ENCODE data around the gene ADAMTS18.
"Not testable (repeated sequence)": the region's sequence is repeated elsewhere in the genome, so short reads cannot be mapped to it uniquely, and the experiment has no call there.

Gene ADAMTS18

DNA sequence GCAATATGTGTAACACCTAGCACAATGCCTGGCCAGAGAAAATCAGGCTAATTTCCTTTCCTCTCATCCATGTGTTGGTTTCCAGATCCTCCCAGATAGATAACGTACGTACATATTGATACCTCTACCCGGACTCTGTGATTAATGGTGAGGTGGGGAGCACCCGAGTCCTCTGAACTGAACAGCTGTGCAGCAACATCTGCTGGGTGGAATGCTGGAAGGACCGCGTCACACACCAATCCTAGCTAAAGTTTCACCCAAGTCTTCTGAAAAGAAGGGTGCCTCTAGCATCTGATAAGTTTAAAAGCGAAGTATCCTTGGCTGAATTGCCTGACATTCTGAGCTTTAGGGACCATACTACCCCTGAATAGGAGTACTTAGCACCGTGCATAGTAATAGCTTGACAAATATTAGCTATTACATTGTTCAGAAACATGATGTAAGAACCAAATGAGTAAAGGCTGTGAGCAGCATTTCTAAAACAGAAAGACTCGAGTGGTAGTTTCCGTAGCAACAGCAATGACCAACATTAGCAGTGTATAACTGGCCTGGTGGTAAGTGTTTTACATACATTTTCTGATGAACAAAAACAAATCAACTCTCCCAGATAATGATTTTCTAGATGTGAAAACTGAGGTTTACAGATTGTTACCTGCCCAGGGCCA, 144.3 kb downstream of the ADAMTS18 start:
- no peak for DNase-seq (ENCODE audit: low spot score)

DNA sequence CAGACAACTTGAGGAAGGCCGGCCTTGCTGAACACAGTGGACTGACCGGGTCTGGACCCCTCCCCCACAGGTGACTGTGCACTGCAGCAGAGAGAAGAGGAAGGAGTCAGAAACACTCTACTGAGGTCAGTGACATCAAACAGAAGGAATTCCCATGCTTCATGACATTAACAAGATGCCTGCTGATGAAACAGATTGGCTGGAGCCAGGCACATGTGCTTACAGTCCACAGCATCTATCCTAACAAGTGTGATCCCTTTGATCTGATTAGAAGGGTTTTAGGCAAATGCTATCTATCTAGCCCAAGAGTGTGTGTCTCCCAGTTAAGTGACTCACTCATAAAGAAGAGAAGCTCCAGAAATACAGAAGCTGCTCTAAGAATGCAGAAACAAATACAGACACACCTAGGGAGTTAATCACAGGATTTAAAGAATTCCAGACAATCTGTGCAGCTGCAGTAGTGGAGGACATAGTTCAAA, 145.5 kb downstream of the ADAMTS18 start:
- FAIRE-seq = no peak
- DNase-seq (ENCODE audit: low spot score) = peak; percentile 53

More for the DNA sequence above, 144.3 kb downstream of the ADAMTS18 start:
- no peak for FAIRE-seq

DNA sequence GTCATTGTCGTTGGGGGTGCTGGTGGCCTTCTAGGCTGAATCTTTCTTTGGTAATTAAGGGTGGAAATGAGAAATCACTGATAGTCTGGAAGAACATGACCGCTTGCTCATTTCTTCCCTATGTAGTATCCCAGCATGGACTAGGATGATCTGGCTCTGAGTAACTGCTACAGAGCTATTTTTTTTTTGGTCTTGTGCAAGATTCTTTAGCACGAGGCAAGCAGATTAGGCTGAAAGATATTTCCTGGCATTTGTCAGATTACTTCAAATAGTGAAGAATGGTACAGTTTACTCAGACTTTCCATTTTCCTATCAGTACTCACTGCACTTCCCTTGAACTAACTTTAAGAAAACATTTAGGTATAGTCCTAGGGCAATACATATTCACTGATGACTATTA, 146.6 kb downstream of the ADAMTS18 start:
- DNase-seq (ENCODE audit: low spot score) (no peak), FAIRE-seq (no peak)

- no peak for DNase-seq (ENCODE audit: low spot score)
- no peak for FAIRE-seq
Observed at GRCh38 chr16:77285676-77286075, 149.2 kb downstream of the ADAMTS18 start.

DNA sequence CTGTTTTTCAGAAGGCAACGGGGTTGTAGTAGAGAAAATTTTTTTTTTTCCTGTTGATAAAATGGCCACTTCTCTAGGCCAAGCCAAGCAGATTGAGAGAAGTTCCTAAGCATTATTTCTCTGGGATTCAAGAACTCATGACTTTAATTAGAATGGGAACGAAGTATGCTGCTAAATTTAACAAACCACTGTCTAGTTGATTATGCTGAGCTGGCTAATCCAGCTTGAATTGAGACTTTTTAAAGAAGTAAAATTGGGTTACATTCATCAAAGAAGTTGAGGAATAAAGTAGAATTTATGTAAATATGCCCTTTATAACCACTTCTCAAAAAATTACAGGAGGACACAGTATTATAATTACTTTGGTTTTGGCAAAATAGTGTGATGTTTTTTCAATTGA, 152.5 kb downstream of the ADAMTS18 start:
- FAIRE-seq (no peak), DNase-seq (ENCODE audit: low spot score) (no peak)

- DNase-seq (ENCODE audit: low spot score); FAIRE-seq: not testable (repeated sequence)
Observed at GRCh38 chr16:77279316-77279715, 155.5 kb downstream of the ADAMTS18 start.

DNA sequence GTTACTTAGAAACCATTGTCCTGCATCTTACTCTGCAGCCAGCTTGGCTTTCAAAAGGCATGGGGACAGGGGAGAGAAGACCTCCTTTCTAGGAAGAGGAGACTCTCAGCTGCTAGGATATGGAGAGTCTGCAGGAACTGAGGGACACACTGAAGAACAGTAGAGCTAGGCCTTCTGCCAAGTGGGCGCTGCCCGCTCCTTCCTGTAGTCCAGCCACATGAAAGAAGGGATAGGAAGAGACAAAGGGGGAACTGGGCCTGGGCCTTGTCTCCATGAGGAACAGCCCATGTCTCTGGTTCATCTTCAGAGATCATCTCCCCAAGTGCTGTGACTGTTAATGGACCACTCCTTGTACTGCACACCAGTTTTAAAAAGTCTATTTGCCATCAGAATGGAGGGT, 157.3 kb downstream of the ADAMTS18 start:
- DNase-seq (ENCODE audit: low spot score) (no peak), FAIRE-seq (no peak)

DNA sequence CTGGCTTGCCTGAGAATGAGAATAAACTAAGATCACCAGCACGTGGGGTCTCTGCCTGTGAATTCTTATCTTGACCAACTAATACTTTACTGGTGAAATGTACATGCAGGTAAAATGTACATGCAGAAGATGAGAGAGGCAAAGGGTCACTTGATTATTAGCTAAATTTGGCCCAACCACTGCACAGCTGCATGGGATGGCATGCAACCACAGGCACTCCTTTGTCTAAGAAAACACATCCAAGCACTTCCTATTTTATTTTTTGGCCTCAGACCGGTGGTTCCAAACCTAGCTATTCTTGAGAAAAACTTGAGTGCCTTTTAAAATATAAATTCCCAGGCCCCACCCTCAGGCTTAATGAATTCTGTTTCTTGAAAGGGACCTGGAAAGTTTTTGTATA, 157.7 kb downstream of the ADAMTS18 start:
- DNase-seq (ENCODE audit: low spot score) (no peak), FAIRE-seq (no peak)

GRCh38 chr16:77276661-77277060, 158.2 kb downstream of the ADAMTS18 start:
- FAIRE-seq = no peak
- no peak for DNase-seq (ENCODE audit: low spot score)

GRCh38 chr16:77275303-77275702, 159.5 kb downstream of the ADAMTS18 start:
- DNase-seq (ENCODE audit: low spot score) = not testable (repeated sequence)

DNA sequence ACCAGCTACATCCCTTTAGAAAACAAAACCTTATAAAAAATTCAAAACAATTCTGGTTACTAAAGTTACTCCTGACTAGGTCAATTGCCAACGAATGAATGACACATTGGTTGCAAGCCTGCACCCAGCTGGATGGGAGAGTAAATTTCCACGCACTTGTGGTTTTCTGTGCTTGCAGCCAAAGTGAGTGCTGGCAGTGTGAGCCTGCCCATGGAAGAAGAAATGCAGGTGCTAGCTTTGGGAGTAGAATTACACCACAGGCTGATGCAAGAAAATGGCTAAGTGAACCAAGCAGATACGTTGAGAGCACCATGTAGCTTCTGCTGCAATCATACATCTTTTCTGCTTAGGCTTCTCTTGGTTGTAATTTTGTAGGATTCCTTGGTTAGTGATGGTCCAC, 161.0 kb downstream of the ADAMTS18 start:
- FAIRE-seq = peak; percentile 40
- peak; percentile 69 for DNase-seq (ENCODE audit: low spot score)

More at GRCh38 chr16:77275303-77275702, 159.5 kb downstream of the ADAMTS18 start:
- peak; percentile 5 for FAIRE-seq

GRCh38 chr16:77271532-77272426, 163.1 kb downstream of the ADAMTS18 start:
- no peak for FAIRE-seq
- peak; percentile 20 for DNase-seq (ENCODE audit: low spot score)

GRCh38 chr16:77266185-77266584, 168.6 kb downstream of the ADAMTS18 start:
- not testable (repeated sequence) for FAIRE-seq; DNase-seq (ENCODE audit: low spot score)

DNA sequence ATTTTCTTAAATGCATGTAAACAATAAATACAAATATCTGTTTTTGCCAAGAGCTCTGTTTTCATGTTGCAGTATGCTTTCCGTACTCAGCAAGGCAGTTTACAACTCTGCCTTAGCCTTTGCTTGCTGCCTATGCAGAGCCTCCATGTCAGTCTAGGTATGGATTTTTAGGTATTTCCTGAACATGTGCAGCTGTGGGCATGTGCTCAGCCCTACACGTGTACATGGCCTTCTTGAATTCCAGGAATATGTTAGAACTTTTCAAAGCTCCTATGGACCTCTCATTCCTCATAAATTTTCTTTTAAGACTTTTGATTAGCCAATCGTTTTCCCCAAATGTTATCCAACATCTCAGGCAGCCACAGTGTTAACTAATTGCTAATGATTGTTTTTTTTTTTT, 171.9 kb downstream of the ADAMTS18 start:
- FAIRE-seq (no peak), DNase-seq (ENCODE audit: low spot score) (no peak)

DNA sequence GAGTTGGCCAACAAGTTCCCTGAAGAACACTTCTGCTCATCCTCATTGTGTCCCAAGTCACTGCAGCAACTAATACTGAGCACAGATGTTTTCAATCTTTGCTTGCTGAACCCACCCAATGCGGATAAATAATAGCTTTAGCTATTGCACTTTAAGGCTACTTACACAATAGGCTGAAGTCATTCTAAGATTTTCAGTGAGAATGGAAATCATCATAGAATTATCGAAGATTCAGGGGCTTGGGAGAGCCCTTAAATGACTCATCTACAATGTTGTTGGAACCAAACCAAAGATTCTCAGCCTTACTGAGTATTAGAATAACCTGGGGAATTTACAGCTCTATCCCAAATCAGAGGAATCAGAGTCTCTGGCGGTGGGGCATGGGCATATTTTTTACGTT, 184.4 kb downstream of the ADAMTS18 start:
- no peak for DNase-seq (ENCODE audit: low spot score)
- FAIRE-seq = no peak

- DNase-seq (ENCODE audit: low spot score) = no peak
- FAIRE-seq = no peak
Observed at GRCh38 chr16:77246150-77246549, 188.7 kb downstream of the ADAMTS18 start.

- not testable (repeated sequence) for FAIRE-seq
Observed at GRCh38 chr16:77242471-77242870, 192.4 kb downstream of the ADAMTS18 start.

DNA sequence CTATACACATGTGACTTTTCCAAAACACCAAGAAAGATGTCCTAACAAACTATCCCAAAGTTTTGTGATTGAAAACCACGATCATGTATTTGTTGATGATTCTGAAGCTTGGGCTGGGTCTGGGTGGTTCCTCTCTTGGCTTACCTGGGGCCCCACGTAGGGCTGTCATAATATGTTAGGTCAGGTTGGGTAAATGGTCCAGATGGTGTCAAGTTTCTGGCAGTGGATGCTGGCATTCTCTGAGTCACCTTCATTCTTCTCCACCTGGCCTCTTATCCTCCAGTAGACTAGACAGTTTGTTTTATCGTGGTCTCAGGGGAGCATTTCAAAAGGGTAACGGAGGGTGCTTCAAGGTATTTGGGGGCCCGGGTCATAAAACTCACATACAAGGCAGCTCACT, 196.2 kb downstream of the ADAMTS18 start:
- FAIRE-seq = no peak

More at GRCh38 chr16:77242471-77242870, 192.4 kb downstream of the ADAMTS18 start:
- not testable (repeated sequence) for DNase-seq (ENCODE audit: low spot score)

DNA sequence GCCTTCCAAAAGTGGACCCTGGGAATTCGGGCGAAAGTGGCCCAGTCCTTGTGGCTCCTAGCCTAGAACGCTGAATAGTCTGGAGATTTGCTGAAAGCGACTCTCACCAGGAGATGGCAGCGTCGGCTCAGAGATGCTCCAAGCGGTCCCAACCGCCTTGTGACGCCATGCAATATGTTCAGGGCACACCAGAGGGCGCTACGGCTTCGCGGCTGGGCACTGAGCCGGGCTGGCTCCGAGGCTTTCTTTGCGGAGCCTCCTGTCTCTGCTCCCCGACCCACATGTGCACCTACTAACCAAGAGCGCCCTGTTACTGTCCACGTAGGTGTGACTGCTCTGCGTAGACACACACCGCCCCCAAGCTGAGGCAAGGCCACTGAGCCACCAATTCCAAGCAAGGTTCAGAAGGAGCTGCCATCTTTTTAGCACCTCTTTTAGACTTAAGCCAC, 198.7 kb downstream of the ADAMTS18 start:
- no peak for FAIRE-seq
- peak; percentile 86 for DNase-seq (ENCODE audit: low spot score)

More for the DNA sequence above, 196.2 kb downstream of the ADAMTS18 start:
- DNase-seq (ENCODE audit: low spot score) = no peak

DNA sequence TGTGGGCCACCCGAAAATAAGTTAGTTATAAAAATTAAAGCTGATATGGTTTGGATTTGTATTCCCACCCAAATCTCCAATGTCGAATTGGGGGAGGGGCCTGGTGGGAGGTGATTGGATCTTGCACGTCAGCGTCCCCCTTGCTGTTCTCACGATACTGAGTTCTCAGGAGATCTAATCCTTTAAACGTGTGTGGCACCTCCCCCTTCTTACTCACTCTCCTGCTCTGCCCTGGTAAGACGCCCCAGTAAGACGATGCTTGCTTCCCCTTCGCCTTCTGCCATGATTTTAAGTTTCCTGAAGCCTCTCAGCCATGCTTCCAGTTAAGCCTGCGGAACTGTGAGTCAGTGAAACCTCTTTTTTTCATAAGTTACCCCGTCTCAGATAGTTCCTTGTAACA, 200.2 kb downstream of the ADAMTS18 start:
- DNase-seq (ENCODE audit: low spot score) (no peak), FAIRE-seq (no peak)

DNA sequence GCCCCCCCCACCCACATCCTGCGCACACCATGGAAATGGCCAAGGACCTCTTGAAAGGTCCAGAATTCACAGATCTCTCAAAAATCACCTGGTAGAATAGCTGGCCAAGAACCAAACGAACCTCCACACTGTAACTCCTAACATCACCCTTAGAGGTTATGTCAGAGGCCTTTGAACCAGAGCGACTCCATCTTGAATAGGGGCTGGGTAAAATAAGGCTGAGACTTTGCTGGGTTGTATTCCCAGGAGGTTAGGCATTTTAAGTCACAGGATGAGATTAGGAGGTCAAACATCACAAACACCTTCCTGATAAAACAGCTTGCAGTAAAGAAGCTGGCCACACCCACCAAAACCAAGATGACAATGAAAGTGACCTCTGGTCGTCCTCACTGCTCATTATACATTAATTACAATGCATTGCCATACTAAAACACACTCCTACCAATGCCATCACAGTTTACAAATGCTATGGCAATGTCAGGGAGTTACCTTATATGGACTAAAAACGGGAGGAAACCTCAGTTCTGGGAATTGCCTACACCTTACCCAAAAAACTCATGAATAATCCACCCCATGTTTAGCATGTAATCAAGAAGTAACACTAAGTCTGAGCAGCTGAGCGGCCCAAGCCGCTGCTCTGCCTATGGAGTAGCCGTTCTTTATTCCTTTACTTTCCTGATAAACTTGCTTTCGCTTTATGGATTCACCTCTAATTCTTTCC, 200.9 kb downstream of the ADAMTS18 start:
- DNase-seq (ENCODE audit: low spot score) (no peak), FAIRE-seq (no peak)

Data from urothelium cell line (cell line).